NOMO-1 (cell line): ENCODE results near the gene CDIP1.
"Not testable (repeated sequence)": the region's sequence is repeated elsewhere in the genome, so short reads cannot be mapped to it uniquely, and the experiment has no call there.

Experiments
- DNase-seq, 2 experiments: peaks; one replicate each; lab custom pipeline; 2025; ENCODE audit not compliant: unreplicated experiment in 2 of 2; lab: John Stamatoyannopoulos, UW

CDIP1 gene

DNA sequence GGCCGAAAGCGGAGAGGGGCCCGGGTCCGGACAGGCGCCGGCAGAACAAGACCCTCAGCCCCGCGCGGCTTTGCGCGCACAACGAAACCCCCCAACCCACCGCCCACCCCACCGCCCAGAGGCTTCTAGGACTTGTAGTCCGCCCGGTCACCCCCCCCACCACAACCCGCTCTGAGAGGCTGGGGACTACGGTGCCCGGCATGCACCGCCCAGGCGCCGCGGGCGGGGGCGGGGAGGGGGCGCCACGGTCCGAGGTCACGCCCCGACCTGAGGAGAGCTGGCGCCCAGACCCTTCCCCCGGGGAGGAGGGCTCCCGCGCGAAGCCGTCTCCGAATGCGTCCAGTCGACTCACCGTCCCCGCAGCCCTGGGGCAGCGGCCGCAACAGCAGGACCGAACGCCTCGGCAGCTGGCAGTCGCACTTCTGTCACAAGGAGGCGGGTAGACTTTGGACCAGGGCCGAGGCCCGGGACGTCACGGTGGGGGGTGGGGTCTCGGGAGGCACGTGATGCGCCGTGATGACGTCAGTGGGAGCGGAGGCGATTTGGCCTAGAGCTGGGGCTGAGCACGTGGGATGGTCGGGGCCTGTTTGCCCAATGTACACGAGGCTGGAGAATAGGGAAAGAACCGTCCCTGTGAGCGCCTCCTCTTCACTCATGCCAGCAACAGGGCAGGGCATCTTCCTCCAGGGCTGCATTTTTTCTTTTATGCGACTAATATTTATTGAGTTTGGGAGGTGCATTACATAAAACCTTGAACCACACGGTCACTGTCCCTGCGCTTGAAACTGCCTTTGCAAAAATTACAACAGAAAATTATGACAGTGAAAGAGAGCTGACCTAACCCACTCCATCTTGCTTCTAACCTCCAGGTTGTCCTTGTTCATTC is at the start of gene CDIP1:
CDIP1 (minus strand) TSS at position 424 of the 886 bp plus-strand sequence. CDS start 24,643 bp downstream, outside the sequence.
- DNase-seq: peak; percentile 83 to 95

DNA sequence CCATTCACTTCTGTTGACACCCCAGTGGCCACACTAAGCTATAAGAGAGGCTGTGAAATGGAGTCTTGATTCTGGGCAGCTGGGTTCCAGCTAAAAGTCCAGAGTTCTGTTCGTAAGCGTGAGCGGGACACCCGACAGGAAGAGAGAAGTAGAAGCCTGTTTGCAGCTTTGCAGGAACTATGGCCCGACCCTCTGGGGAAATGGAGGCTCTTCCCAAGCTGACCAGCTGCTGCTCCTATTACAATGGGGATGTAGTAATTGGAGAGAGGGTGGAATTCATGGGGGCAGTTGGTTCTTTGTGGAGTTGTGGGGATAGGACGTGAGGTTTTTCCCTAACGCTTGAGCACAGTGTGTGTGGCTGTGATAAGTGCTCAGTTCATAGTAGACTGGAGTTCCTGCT is 47.7 kb upstream of the CDIP1 start:
- no peak for DNase-seq

DNA sequence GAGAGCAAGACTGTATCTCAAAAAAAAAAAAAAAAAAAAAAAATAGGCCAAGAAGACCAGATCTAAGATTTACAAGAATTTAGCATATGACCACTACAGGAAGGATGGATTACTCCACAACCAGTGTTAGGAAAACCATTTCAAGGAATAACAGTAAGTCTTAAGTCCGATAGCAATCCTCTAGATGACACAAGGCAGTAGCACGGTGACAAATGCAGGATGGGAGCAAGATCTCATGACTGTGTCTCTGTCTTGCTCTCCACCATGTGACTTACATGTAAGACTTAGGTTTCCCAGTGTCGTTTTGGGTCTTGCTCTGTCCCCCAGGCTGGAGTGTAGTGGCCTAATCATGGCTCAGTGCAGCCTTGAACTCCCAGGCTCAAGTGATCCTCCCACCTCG is 45.3 kb upstream of the CDIP1 start:
- DNase-seq: no peak

DNA sequence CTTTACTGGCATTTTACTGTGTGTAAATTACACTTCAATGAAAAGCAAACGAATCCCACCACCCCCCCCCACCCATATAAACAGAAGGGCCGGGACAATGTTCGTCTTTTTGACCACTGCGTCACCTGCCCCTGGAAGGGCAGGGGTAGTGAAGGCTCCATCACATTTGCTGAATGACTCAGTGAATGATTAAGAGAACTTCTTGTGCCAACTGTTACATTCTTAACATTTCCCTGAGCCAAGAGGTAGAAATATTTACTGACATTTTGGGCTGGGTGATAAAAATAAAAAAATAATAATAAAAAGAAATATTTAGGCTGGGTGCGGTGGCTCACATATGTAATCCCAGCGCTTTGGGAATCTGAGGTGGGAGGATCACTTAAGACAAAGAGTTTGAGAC is 41.7 kb upstream of the CDIP1 start:
- DNase-seq: no peak

DNA sequence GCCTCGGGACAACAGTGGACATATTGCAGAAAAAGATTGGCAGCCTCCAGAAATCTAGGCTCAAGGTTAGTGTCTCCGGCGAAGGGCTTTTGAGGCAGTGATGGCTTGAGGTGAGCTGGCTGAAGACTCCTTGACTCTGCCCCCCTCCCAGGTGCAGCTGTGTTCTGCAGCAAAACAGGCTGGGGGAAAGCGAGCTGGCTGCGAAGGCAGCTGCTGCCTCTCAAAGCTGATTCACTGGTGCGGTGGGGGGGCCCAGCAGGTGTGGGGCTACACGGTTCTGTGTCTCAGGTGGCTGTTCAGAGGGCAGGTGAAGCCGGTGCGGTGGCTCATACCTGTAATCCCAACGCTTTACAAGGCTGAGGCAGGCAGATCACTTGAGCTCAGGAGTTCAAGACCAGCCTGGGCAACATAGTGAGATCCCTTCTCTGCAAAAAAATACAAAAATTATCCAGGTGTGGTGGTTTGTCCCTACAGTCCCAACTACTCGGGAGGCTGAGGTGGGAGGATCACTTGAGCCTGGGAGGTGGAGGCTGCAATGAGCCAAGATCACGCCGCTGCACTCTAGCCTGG is 40.5 kb upstream of the CDIP1 start:
- no peak for DNase-seq

DNA sequence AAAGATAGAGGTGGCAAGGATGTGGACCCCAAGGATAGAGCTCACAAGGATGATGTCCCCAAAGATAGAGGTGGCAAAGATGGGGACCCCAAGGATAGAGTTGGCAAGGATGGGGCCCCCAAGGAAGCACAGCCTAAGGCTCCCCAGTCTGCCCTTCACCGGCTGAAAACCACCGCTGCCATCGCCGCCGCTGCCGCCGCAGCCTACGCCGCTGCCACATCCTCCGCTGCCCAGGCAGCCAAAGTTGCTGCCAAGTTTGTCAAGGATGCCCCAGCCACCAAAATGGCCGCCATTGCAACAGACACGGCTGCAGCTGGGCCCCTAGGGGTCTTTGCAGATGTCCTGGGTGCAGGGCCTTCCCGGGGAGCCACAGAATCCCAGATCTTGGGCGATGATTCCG is 37.4 kb upstream of the CDIP1 start:
- no peak for DNase-seq

DNA sequence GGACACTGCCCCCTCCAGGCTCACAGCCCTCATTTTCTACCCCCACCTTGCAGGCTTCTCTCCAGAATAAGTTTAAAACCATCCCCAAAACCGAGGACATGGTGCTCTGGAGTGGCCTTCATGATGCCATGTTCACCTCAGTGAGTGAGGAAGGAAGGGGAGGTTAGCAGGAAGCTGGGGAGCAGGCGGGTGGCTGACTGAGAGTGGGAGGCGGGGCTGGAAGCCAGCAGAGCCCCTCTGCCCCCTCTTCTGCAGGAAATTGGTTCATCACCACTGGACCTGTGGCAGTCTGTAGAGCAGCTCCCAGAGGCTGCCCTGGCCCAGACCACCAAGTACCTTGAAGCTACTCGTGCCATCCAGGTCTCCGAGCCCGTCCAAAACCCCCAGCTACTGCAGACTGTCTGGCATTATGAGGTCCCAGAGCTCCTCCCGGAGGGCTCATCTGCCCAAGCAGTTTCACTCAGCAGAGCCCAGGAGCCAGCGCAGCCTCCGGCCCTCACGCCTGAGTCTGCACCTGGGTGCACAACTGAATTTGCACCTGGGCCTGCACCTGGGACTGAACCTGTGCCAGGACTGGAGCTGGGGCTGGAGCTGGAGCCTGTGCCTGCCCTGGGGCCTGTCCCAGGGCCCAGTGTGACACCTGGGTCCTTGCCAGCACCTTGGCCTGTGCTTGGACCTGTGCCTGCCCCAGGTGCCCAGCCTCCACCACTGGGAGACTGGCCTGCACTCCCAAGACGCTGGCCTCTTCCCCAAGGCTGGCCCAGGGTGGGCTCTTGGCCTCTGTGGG is 36.5 kb upstream of the CDIP1 start:
- DNase-seq: no peak

DNA sequence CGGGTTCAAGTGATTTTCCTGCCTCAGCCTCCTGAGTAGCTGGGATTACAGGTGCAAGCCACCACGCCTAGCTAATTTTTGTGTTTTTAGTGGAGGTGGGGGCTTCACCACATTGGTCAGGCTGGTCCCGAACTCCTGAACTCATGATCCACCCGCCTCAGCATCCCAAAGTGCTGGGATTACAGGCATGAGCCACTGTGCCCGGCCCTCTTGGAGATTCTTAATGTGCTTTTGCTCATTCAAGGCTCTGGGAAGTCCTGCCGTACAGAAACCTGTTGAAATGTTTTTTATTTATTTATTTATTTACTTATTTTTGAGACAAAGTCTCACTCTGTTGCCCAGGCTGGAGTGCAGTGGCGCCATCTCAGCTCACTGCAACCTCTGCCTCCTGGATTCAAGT is 35.4 kb upstream of the CDIP1 start:
- not testable (repeated sequence) for DNase-seq

DNA sequence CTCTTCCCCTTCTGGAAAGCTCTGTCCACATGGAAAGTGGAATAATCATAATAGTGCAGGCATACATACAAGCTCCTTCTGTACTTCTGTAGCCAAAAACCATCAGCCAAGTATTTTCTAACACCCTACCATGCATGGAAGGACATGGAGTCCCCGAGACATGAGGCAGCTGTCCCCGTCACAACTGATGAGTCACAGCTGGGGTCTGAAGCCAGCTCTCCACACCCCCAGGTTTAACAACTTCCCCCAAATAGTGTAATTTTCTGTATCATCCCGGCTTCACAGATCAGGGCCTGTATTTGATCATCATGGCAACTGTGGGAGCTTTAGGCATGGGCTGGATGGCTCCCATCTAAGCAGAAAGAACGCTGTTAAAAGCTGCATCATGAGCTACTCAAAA is 34.1 kb upstream of the CDIP1 start:
- no peak for DNase-seq

DNA sequence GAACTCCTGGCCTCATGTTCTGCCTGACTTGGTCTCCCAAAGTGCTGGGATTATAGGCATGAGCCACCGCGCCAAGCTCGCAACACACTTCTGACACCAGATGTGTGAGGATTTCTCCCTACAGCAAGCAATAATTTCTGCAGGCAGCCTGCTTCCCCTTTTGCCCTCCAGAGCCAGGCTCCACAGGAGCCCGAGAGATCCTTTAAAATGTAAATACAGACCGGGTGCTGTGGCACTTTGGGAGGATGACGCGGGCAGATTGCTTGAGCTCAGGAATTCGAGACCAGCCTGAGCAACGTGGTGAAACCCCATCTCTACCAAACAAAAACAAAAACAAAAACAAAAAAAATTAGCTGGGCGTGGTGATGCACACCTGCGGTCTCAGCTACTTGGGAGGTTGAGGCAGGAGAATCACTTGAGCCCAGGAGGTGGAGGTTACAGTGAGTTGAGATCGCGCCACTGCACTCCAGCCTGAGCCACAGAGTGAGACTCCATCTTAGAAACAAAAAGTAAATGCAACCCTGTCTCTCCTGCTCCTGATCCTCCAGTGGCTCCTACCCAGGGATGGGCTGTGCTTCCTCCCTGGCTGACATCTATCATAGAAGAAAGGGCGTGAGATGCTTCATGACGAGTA is 32.2 kb upstream of the CDIP1 start:
- no peak for DNase-seq

DNA sequence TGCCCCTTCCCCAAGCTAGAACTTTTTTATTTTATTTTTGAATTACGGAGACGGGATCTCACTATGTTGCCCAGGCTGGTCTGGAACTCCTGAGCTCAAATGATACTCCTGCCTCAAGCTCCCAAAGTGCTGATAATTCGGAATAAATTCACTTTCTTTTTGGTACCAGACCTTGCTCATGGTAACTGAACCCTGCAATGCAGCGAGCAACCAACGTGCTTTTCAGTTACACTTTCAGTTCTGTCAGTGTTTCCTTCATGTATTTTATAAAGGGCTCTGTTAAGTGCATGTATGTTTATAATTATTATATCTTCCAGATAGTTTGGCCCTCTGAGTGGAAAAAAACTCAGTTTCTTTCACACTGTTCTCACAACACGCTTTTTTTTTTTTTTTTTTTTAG is 31.5 kb upstream of the CDIP1 start:
- DNase-seq: no peak

DNA sequence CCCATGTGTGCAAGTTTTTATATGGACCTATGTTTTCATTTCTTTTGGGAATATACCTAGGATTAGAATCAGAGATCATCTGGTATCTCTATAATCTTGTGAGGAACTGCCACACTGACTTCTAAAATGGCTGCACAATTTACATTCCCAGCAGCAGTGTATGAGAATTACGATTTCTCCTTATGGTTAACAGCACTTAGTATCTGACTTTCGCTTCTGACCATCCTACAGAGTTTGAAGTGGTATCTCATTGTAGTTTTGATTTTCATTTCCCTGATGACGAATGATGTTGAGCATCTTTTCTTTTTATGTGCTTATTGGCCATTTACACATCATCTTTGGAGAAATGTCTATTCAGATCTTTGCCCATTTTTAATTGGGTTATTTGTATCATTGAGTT is 27.6 kb upstream of the CDIP1 start:
- DNase-seq: no peak

DNA sequence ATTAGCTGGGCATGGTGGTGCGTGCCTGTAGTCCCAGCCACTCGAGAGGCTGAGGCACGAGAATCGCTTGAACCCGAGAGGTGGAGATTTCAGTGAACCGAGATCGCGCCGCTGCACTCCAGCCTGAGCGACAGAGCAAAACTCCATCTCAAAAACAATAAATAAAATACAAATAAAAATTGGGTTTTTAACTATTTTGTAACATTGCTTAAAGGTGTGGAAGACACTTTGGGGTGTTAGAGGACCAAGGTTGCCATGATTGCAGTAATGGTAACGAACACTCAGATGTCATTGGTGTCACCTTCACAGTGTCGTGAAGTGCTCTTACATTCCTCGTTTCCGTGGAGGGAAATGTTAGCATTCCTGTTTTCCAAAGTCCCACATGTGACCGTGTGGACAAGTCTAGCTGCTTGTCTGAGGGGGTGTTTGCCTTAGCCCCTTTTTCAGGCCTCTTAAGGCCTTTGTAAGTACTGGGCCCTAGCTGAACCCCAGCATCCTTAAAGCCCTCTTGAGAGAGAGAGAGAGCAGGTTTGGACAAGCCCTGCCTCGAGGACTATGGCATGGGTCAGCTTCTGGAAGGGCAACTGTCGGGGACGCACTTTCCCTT is 26.2 kb upstream of the CDIP1 start:
- DNase-seq: no peak

DNA sequence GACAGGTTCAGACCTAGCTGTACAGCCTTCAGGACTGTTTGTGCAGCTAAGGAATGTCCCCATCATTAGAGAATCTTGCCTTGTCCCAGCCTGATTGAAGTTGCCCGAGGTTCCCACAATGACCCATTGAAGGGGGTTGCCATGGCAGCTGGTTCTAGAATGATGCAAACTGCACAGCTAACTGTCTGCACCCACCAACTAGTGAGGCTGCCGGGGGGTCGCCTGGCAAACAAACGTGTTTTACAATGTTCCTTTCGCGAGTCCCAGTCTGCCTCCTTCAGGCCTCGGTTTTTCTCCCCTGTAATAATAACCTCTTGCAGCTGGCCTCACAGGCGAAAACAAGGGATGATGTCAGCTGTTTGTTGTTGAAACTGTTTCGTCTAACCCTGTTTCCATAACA is 23.0 kb upstream of the CDIP1 start:
- DNase-seq: no peak

DNA sequence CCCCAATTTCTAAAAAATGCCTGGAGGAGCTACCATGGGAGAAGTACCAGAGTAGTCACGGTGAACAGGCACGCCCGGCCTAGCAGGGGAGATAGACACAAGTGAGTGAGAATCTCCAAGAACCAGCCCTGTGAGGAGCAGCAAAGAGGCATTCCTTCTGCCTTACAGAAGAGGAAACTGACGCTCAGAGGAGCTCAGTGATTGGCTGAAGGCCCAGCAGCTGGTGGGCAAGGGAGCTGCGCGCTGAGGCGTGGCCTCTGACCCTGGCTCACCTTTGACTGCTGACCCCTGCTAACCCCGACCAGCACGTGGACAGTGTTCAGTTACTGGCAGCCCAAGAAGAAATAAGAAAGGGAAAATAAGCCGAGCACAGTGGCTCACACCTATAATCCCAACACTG is 19.4 kb upstream of the CDIP1 start:
- no peak for DNase-seq

DNA sequence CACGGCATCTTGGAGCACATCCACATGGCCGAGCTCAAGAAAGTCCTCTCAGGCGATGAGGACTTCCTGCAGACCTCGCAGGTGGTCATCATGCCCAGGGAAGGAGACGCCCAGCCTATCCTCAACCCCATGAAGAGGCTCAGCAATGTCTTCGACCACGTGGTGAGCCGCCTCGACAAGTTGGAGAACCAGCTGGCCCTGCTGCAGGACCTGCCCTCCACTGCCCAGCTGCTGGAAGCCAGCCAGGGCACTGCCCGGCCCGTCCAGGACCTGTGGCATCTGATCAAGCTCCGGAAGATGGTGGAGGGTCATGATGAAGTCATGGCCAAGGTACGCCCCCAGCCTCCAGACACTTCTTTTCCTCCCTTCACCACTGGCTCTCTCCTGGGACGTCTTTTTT is 18.0 kb upstream of the CDIP1 start:
- DNase-seq: no peak

DNA sequence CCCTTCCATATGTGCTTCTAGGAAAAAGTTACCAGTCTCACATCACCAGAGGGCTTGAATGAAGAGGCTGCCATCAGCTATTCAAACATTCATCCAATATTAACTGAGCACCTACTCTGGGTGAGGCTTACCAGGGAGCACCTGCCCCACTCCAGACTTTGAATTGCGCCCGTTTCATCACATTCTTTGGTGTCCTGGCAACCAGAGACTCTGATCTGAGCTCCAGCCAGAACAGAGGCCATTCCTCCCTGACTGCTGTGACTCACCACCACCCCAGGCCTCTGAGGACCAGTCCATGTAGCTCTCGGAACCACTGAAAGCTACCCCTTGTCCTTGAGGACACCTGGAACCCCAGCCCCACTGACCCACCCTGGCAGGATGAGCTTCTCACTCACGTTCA is 17.5 kb upstream of the CDIP1 start, which contains the start of gene C16orf96:
C16orf96 (plus strand) TSS at position 229 of the 400 bp plus-strand sequence; CDS start at position 379, 150 bp downstream.
- no peak for DNase-seq

DNA sequence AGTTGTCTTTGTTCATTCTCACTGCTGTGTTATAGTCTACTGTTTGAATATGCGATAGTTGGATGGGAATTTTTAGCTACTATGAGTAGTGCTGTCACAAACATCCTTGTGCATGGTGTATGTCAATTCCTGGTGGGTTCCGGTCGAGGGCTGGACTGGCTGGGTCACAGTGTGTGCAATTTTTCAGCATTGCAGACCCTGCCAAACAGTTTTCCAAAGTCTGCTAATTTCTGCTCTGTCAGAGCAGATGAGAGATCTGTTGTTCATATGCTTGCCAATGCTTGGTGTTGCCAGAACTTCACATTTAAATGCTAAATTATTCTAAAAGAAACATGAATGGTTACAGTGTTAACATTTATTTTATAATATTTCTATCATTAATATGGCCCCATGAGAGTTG is 14.0 kb upstream of the CDIP1 start:
- no peak for DNase-seq

DNA sequence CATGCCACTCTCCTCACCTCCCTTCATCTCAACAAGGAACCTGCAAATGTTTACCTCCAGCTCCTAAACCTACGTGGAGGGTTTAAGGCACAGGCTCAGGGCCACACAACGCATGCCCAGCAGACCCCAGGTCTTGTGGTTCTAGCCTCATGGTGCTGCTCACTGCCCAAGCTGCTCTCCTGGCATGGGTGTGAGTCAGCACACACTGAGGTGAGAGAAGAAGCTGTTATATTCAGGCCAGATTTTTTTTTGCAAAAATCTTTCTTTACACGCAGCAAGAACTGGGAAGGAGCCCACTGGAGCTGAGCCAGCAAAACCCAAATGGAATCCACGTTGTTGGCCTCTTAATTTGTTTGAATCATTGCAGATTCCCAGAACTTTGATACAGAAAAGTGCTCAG is 12.0 kb upstream of the CDIP1 start:
- no peak for DNase-seq

DNA sequence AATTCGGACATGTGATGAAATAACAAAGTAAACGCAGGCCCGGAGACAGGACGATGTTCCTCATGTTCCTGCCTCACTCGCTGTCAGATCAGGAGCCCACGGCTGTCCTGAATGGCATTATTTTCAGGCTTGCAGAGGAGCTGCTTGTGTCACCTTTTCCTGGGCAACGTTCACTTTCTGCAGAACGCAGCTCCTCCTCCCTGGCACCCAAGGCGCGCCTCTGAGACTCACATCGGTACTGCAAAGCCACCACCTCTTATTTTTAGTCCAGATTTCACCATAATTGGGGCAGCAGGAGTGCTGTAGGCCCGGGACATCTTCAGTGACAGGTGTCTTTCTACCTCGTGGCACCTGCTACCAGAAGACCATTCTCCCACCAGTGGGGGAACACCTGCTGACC is 9.6 kb upstream of the CDIP1 start:
- DNase-seq: no peak

DNA sequence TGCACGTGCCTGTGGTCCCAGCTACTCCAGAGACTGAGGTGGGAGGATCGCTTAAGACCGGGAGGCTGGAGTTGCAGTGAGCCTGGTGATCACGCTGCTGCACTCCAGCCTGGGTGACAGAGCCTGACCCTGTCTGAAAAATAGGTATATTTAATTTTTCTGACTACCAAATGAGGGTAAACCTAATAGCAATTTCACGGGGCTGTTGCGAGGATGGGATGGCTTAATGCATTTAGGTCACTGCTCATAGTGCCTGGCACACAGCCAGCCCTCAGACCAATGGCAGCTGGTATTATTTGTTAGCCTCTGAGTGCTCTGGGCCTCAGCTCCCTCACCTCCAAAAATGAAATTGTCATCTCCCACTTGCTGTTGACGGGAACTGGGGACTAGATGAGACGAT is 5.9 kb upstream of the CDIP1 start:
- no peak for DNase-seq
